Esophagus muscularis mucosa (tissue), 3 donors: ENCODE results near the gene ZNF408.

Source experiments
- CTCF ChIP-seq, 3 experiments: fragments of 200-600 bp in 2 of 3; fragments of 450-650 bp in 1 of 3; sonication (generic) in 2 of 3; IDR thresholded peaks; one replicate each; pipeline ENCODE4 v1.5.1; 2017 to 2019; ENCODE audit warnings: antibody characterized with exemption in 3 of 3, mild to moderate bottlenecking in 2 of 3, moderate library complexity in 1 of 3
- POLR2AphosphoS5 ChIP-seq, 2 donors: sonication (generic); formaldehyde crosslinking; IDR thresholded peaks; one replicate each; pipeline ENCODE4 v1.6.1; 2017; ENCODE audit warnings: antibody characterized with exemption in 2 of 2

- TF ChIP-seq POLR2AphosphoS5 (IDR thresholded peaks at IDR 0.05): peak; percentile 85 to 94
- TF ChIP-seq CTCF (IDR thresholded peaks at IDR 0.05): no peak
These were observed at the start of gene ZNF408, which contains the start of gene ARHGAP1 for GRCh38 chr11:46700241-46701077.
